ENCODE measurements around the gene CAND2.

CAND2 gene

DNA sequence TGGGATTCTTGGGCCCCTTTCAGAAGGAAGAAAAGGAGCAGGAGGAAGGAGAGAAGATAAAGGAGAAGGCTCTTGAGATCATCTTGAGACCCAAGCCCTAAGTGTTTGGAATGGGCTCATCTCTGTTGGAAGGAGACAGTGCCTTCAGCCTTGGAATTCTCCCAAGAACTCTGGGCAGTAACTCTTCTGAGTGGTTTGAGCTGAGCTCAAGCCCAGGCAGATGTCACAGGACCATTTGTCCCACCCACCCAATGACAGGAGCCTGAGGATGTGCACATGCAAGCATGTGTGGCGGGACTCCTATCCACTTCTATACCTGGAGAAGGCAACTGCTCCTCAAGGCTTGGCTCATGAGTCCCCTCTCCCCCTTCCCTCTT lies 22.8 kb upstream of the CAND2 start:
- TF ChIP-seq FOXM1 (IDR thresholded peaks at IDR 0.05; ENCODE audit: borderline replicate concordance, low read depth) = no peak
- TF ChIP-seq, protein P1, sequence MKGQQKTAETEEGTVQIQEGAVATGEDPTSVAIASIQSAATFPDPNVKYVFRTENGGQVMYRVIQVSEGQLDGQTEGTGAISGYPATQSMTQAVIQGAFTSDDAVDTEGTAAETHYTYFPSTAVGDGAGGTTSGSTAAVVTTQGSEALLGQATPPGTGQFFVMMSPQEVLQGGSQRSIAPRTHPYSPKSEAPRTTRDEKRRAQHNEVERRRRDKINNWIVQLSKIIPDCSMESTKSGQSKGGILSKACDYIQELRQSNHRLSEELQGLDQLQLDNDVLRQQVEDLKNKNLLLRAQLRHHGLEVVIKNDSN (IDR thresholded peaks at IDR 0.05) = no peak
- no peak for TF ChIP-seq TEAD4 (IDR thresholded peaks at IDR 0.05)
- TF ChIP-seq EGR1 (IDR thresholded peaks at IDR 0.05) = no peak
- no peak for TF ChIP-seq YY1 (IDR thresholded peaks at IDR 0.05; ENCODE audit: low read depth)
- TF ChIP-seq CREB1 (IDR thresholded peaks at IDR 0.05; ENCODE audit: low read depth) = no peak
- TF ChIP-seq CEBPB (IDR thresholded peaks at IDR 0.05) = no peak
- TF ChIP-seq ZBTB7A (IDR thresholded peaks at IDR 0.05; ENCODE audit: low read depth) = no peak
- no peak for TF ChIP-seq TCF12 (IDR thresholded peaks at IDR 0.05; ENCODE audit: low read depth)
- TF ChIP-seq EP300 (IDR thresholded peaks at IDR 0.05; ENCODE audit: borderline replicate concordance) = no peak
- no peak for TF ChIP-seq NFIC (IDR thresholded peaks at IDR 0.05)
- TF ChIP-seq, protein P2, sequence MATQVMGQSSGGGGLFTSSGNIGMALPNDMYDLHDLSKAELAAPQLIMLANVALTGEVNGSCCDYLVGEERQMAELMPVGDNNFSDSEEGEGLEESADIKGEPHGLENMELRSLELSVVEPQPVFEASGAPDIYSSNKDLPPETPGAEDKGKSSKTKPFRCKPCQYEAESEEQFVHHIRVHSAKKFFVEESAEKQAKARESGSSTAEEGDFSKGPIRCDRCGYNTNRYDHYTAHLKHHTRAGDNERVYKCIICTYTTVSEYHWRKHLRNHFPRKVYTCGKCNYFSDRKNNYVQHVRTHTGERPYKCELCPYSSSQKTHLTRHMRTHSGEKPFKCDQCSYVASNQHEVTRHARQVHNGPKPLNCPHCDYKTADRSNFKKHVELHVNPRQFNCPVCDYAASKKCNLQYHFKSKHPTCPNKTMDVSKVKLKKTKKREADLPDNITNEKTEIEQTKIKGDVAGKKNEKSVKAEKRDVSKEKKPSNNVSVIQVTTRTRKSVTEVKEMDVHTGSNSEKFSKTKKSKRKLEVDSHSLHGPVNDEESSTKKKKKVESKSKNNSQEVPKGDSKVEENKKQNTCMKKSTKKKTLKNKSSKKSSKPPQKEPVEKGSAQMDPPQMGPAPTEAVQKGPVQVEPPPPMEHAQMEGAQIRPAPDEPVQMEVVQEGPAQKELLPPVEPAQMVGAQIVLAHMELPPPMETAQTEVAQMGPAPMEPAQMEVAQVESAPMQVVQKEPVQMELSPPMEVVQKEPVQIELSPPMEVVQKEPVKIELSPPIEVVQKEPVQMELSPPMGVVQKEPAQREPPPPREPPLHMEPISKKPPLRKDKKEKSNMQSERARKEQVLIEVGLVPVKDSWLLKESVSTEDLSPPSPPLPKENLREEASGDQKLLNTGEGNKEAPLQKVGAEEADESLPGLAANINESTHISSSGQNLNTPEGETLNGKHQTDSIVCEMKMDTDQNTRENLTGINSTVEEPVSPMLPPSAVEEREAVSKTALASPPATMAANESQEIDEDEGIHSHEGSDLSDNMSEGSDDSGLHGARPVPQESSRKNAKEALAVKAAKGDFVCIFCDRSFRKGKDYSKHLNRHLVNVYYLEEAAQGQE (IDR thresholded peaks at IDR 0.05; ENCODE audit: low read depth) = no peak

DNA sequence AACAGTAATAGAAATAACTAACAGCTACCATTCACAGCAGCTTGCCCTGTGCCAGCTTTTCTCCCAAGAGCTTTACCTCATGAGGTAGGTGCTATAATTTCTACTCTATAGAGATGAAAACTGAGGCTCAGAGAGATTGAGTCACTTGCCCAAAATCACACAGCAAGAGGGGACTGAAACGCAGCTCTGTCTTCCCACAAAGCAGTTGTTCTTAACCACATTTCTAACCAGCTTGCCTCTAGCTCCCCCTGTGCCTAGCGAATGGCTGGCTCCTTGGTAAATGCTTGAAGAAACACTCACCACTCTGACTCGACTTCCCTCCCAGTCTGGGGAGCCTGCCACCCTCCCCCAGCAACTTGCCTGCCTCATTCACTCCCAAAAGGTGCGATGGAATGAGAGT lies 21.9 kb upstream of the CAND2 start:
- TF ChIP-seq ZBTB7A (IDR thresholded peaks at IDR 0.05; ENCODE audit: low read depth) (no peak), CREB1 (IDR thresholded peaks at IDR 0.05; ENCODE audit: low read depth) (no peak), TCF12 (IDR thresholded peaks at IDR 0.05; ENCODE audit: low read depth) (no peak), FOXM1 (IDR thresholded peaks at IDR 0.05; ENCODE audit: borderline replicate concordance, low read depth) (no peak)
- TF ChIP-seq, protein P1 (IDR thresholded peaks at IDR 0.05) = no peak
- TF ChIP-seq, protein P2 (IDR thresholded peaks at IDR 0.05; ENCODE audit: low read depth) = no peak

DNA sequence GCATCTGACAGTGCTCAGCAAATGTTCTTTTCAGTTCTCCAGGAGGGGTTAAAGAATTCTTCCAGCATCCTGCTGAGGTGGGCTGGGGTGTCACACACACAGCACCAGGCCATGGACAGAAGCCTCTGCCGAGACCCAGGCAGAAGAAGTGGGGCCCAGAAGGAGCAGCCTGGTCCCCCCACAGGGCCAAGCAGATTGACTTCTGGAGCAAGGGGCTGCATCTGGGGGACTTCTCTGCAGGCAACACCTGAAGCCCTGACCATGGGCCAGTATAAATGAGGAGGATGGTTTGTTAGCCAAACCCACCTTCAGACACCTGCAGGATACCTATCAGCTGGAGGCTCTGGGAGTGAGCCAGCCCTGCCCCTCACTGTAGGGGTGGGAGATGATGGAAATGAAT lies 21.3 kb upstream of the CAND2 start:
- no peak for TF ChIP-seq ZBTB7A (IDR thresholded peaks at IDR 0.05; ENCODE audit: low read depth)

DNA sequence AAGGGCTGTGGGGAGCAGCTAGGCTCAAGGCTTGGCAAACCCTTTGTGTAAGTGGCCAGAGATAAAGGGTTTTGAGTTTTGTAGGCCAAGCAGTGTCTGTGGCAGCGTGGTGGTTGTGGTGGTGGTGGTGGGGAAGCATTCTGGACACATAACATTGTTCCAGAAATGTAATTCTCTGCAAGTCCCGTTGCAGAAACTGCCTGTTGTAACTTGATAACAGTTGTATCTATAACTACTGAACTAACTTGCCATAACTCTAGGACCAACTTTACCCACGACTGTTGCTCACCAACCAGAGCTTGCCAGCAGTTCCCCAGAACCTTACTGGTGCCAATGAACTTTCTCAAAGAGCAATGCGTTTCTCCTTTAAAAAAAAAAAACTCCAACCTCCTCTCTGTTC lies 19.3 kb upstream of the CAND2 start:
- no peak for TF ChIP-seq EP300 (IDR thresholded peaks at IDR 0.05; ENCODE audit: borderline replicate concordance)
- TF ChIP-seq, protein P3, sequence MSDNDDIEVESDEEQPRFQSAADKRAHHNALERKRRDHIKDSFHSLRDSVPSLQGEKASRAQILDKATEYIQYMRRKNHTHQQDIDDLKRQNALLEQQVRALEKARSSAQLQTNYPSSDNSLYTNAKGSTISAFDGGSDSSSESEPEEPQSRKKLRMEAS (IDR thresholded peaks at IDR 0.05) = no peak
- TF ChIP-seq CEBPB (IDR thresholded peaks at IDR 0.05) = no peak
- no peak for TF ChIP-seq YY1 (IDR thresholded peaks at IDR 0.05; ENCODE audit: low read depth)
- no peak for TF ChIP-seq TCF12 (IDR thresholded peaks at IDR 0.05; ENCODE audit: low read depth)
- TF ChIP-seq NFIC (IDR thresholded peaks at IDR 0.05) = no peak
- TF ChIP-seq TAF1 (IDR thresholded peaks at IDR 0.05; ENCODE audit: low read depth) = no peak
- TF ChIP-seq EGR1 (IDR thresholded peaks at IDR 0.05) = no peak
- no peak for TF ChIP-seq ZBTB7A (IDR thresholded peaks at IDR 0.05; ENCODE audit: low read depth)
- no peak for TF ChIP-seq CREB1 (IDR thresholded peaks at IDR 0.05; ENCODE audit: low read depth)
- no peak for TF ChIP-seq FOXM1 (IDR thresholded peaks at IDR 0.05; ENCODE audit: borderline replicate concordance, low read depth)
- no peak for TF ChIP-seq RAD21 (IDR thresholded peaks at IDR 0.05; ENCODE audit: low read depth)

DNA sequence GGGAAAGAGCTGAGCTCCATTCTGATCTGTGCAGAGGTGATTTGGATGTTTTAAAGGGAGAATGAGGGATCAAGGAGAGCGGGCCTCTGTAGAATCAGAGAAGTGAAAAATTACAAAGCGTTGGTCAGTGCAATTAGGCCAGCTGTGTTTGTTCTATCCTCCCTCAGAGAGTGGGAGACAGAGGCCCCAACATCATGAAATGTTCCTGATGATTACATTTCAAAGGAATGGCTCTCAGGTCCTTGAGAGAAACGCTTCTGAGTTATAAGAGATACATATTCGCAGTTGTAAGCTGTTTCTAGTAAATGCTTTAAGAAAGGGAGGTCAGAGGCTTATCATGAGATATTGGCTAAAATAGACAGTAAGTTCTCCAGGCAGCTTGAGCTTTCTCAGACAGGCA lies 15.7 kb upstream of the CAND2 start:
- TF ChIP-seq TEAD4 (IDR thresholded peaks at IDR 0.05) (no peak), CREB1 (IDR thresholded peaks at IDR 0.05; ENCODE audit: low read depth) (no peak), TAF1 (IDR thresholded peaks at IDR 0.05; ENCODE audit: low read depth) (no peak), TCF12 (IDR thresholded peaks at IDR 0.05; ENCODE audit: low read depth) (no peak), EP300 (IDR thresholded peaks at IDR 0.05; ENCODE audit: borderline replicate concordance) (no peak), FOXM1 (IDR thresholded peaks at IDR 0.05; ENCODE audit: borderline replicate concordance, low read depth) (no peak), CEBPB (IDR thresholded peaks at IDR 0.05) (no peak), EGR1 (IDR thresholded peaks at IDR 0.05) (no peak), YY1 (IDR thresholded peaks at IDR 0.05; ENCODE audit: low read depth) (no peak), ZBTB7A (IDR thresholded peaks at IDR 0.05; ENCODE audit: low read depth) (no peak), NFIC (IDR thresholded peaks at IDR 0.05) (no peak), RAD21 (IDR thresholded peaks at IDR 0.05; ENCODE audit: low read depth) (no peak)
- TF ChIP-seq, protein P2 (IDR thresholded peaks at IDR 0.05; ENCODE audit: low read depth) = no peak
- TF ChIP-seq, protein P1 (IDR thresholded peaks at IDR 0.05) = no peak
- TF ChIP-seq, protein P3 (IDR thresholded peaks at IDR 0.05) = no peak
